NCI-H1436 (cell line): ENCODE data around the gene AMOTL2.

ENCODE experiments used
- DNase-seq: peaks from one replicate; lab custom pipeline; 2025; lab: John Stamatoyannopoulos, UW

AMOTL2 gene

GRCh38 chr3:134378818-134379217 is 4.6 kb upstream of the AMOTL2 start:
- no peak for DNase-seq

GRCh38 chr3:134378384-134378783 is 4.1 kb upstream of the AMOTL2 start:
- DNase-seq, result no peak

- no peak for DNase-seq
These were observed 3.6 kb upstream of the AMOTL2 start for GRCh38 chr3:134377896-134378295.

GRCh38 chr3:134376786-134377426 is 2.7 kb upstream of the AMOTL2 start:
- no peak for DNase-seq

GRCh38 chr3:134376385-134376765 is 2.1 kb upstream of the AMOTL2 start:
- DNase-seq, result no peak

GRCh38 chr3:134375582-134376384 is 1.5 kb upstream of the AMOTL2 start:
- no peak for DNase-seq

- peak; percentile 32 for DNase-seq
These were observed 739 bp upstream of the AMOTL2 start for GRCh38 chr3:134374791-134375581.

GRCh38 chr3:134373271-134374104 is 759 bp downstream of the AMOTL2 start:
- peak; percentile 22 for DNase-seq

- DNase-seq, result no peak
These were observed 1.6 kb downstream of the AMOTL2 start for GRCh38 chr3:134372396-134373270.

- DNase-seq, result no peak
These were observed 2.5 kb downstream of the AMOTL2 start for GRCh38 chr3:134371542-134372324.

GRCh38 chr3:134370611-134371531 is 3.4 kb downstream of the AMOTL2 start:
- DNase-seq, result no peak

GRCh38 chr3:134369861-134370596 is 4.2 kb downstream of the AMOTL2 start:
- DNase-seq, result no peak

- no peak for DNase-seq
These were observed 5.0 kb downstream of the AMOTL2 start for GRCh38 chr3:134369231-134369741.

- DNase-seq, result no peak
These were observed 5.5 kb downstream of the AMOTL2 start for GRCh38 chr3:134368751-134369105.

GRCh38 chr3:134367869-134368750 is 6.1 kb downstream of the AMOTL2 start:
- DNase-seq, result no peak

GRCh38 chr3:134366928-134367811 is 7.1 kb downstream of the AMOTL2 start:
- no peak for DNase-seq
